T-helper 22 cell (primary cell): ENCODE results near the gene ELOVL2.

Experiments
- DNase-seq: peaks from one replicate; pipeline ENCODE4 v3.0.0-alpha.2; 2020; ENCODE audit warnings: low read depth

Gene ELOVL2

GRCh38 chr6:10979603-10980002 lies 64.5 kb downstream of the ELOVL2 start:
- DNase-seq = no peak

GRCh38 chr6:10977231-10977968 lies 66.7 kb downstream of the ELOVL2 start:
- DNase-seq = no peak

GRCh38 chr6:10976571-10976970 lies 67.5 kb downstream of the ELOVL2 start:
- DNase-seq = no peak

- no peak for DNase-seq
These were observed 71.9 kb downstream of the ELOVL2 start for GRCh38 chr6:10972196-10972595.

GRCh38 chr6:10970731-10971130 lies 73.4 kb downstream of the ELOVL2 start:
- DNase-seq = no peak

GRCh38 chr6:10968776-10969175 lies 75.3 kb downstream of the ELOVL2 start:
- no peak for DNase-seq

- no peak for DNase-seq
These were observed 79.4 kb downstream of the ELOVL2 start for GRCh38 chr6:10964684-10965083.

GRCh38 chr6:10963113-10963512 lies 81.0 kb downstream of the ELOVL2 start:
- DNase-seq = no peak

- DNase-seq = no peak
These were observed 81.4 kb downstream of the ELOVL2 start for GRCh38 chr6:10962673-10963072.

- no peak for DNase-seq
These were observed 82.3 kb downstream of the ELOVL2 start for GRCh38 chr6:10961837-10962236.

- DNase-seq = no peak
These were observed 83.9 kb downstream of the ELOVL2 start for GRCh38 chr6:10960171-10960570.

GRCh38 chr6:10957414-10957886 lies 86.7 kb downstream of the ELOVL2 start:
- DNase-seq = no peak

GRCh38 chr6:10956776-10957175 lies 87.3 kb downstream of the ELOVL2 start:
- DNase-seq = no peak

GRCh38 chr6:10954590-10955010 lies 89.5 kb downstream of the ELOVL2 start:
- DNase-seq = peak; percentile 4

- DNase-seq = no peak
These were observed 92.3 kb downstream of the ELOVL2 start for GRCh38 chr6:10951675-10952282.

- no peak for DNase-seq
These were observed 94.3 kb downstream of the ELOVL2 start for GRCh38 chr6:10949579-10950490.

GRCh38 chr6:10947966-10948365 lies 96.1 kb downstream of the ELOVL2 start:
- no peak for DNase-seq

- DNase-seq = no peak
These were observed 98.3 kb downstream of the ELOVL2 start for GRCh38 chr6:10945845-10946244.

GRCh38 chr6:10939840-10940239 lies 104.3 kb downstream of the ELOVL2 start:
- DNase-seq = no peak

- no peak for DNase-seq
These were observed 111.0 kb downstream of the ELOVL2 start for GRCh38 chr6:10933126-10933525.
